GM12891 (cell line): ENCODE results near the gene AGFG2. TPM values are rescaled to one million over a fixed set of nuclear protein-coding genes. Genes with fewer than 3 reads are reported as not detected.
"Not testable (repeated sequence)": the region's sequence is repeated elsewhere in the genome, so short reads cannot be mapped to it uniquely, and the experiment has no call there.

Experiments
- DNase-seq: peaks from one replicate; pipeline ENCODE4 v3.0.0; 2011; ENCODE audit warnings: low spot score; ENCODE audit not compliant: insufficient read length
- FAIRE-seq: peaks from 2 replicates; lab custom pipeline; 2011; peaks lifted over from hg19 to GRCh38; lab: Jason Lieb, UNC
- PAX5 ChIP-seq: IDR thresholded peaks from 2 replicates; pipeline ENCODE4 v1.6.1; 2011; ENCODE audit warnings: low read length, moderate library complexity, mild to moderate bottlenecking; ENCODE audit not compliant: insufficient read depth, severe bottlenecking
- POLR2A ChIP-seq: IDR thresholded peaks from 2 replicates; pipeline ENCODE4 v1.6.1; 2011; ENCODE audit warnings: low read depth, low read length, control low read depth
- POLR2AphosphoS5 ChIP-seq: IDR thresholded peaks from 2 replicates; pipeline ENCODE4 v1.6.1; 2011; ENCODE audit warnings: low read depth, low read length, control low read depth
- POU2F2 ChIP-seq: IDR thresholded peaks from 2 replicates; pipeline ENCODE4 v1.6.1; 2011; ENCODE audit warnings: low read depth, mild to moderate bottlenecking, control low read depth, low read length, moderate library complexity
- SPI1 ChIP-seq: IDR thresholded peaks from 2 replicates; pipeline ENCODE4 v1.6.1; 2011; ENCODE audit warnings: low read depth, low read length, control low read depth
- TAF1 ChIP-seq: IDR thresholded peaks from 2 replicates; pipeline ENCODE4 v1.6.1; 2011; ENCODE audit warnings: low read depth, low read length, control low read depth
- polyA plus RNA-seq: library from polyadenylated mRNA; unstranded; fragments of >200 nt; gene quantifications from one replicate; pipeline ENCODE4 v1.2.1, GENCODE V29; 2012; ENCODE audit warnings: low read depth, missing spikeins, inconsistent platforms; ENCODE audit not compliant: missing spikeins

Gene AGFG2, protein sequence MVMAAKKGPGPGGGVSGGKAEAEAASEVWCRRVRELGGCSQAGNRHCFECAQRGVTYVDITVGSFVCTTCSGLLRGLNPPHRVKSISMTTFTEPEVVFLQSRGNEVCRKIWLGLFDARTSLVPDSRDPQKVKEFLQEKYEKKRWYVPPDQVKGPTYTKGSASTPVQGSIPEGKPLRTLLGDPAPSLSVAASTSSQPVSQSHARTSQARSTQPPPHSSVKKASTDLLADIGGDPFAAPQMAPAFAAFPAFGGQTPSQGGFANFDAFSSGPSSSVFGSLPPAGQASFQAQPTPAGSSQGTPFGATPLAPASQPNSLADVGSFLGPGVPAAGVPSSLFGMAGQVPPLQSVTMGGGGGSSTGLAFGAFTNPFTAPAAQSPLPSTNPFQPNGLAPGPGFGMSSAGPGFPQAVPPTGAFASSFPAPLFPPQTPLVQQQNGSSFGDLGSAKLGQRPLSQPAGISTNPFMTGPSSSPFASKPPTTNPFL
- polyA plus RNA-seq: 40.0 TPM

- FAIRE-seq: peak; percentile 95
Measured at GRCh38 chr7:100538654-100539435, at the start of gene AGFG2. Gene AGFG2 (plus strand): TSS chr7:100539203. CDS start chr7:100539347, 144 bp downstream.

GRCh38 chr7:100489824-100490223, 49.2 kb upstream of the AGFG2 start:
- FAIRE-seq (peak; percentile 88), DNase-seq (peak; percentile 94)
- no peak for TF ChIP-seq SPI1
- TF ChIP-seq POLR2AphosphoS5: no peak
- no peak for TF ChIP-seq PAX5
- no peak for TF ChIP-seq POU2F2
- no peak for TF ChIP-seq POLR2A
- TF ChIP-seq TAF1: no peak

More at GRCh38 chr7:100538654-100539435, at the start of gene AGFG2:
- peak; percentile 97 for DNase-seq
- no peak for TF ChIP-seq PAX5
- TF ChIP-seq TAF1: no peak; the same call in 1 of the 2 replicates
- TF ChIP-seq POLR2AphosphoS5: no peak
- no peak for TF ChIP-seq SPI1
- no peak for TF ChIP-seq POU2F2
- TF ChIP-seq POLR2A: no peak

GRCh38 chr7:100490483-100491191, 48.4 kb upstream of the AGFG2 start:
- TF ChIP-seq TAF1 (no peak), POLR2A (no peak), POU2F2 (no peak)
- DNase-seq: no peak
- FAIRE-seq: no peak

DNA sequence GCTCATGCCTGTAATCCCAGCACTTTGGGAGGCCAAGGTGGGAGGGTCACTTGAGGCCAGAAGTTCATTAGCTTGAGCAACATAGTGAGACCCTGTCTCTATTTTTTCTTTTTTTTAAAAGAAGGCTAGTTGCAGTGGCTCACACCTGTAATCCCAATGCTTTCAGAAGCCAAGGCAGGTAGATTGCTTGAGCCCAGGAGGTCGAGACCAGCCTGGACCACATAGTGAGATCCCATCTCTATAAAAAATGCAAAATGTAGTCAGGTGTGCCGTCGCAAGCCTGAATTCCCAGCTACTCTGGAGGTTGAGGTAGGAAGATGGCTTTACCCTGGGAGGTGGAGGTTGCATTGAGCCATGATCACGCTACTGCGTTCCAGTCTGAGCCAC, 47.8 kb upstream of the AGFG2 start:
- TF ChIP-seq POLR2AphosphoS5: no peak
- no peak for TF ChIP-seq SPI1
- TF ChIP-seq PAX5: no peak
- no peak for TF ChIP-seq POLR2A
- TF ChIP-seq POU2F2: no peak
- TF ChIP-seq TAF1: no peak
- DNase-seq (no peak), FAIRE-seq (no peak)

DNA sequence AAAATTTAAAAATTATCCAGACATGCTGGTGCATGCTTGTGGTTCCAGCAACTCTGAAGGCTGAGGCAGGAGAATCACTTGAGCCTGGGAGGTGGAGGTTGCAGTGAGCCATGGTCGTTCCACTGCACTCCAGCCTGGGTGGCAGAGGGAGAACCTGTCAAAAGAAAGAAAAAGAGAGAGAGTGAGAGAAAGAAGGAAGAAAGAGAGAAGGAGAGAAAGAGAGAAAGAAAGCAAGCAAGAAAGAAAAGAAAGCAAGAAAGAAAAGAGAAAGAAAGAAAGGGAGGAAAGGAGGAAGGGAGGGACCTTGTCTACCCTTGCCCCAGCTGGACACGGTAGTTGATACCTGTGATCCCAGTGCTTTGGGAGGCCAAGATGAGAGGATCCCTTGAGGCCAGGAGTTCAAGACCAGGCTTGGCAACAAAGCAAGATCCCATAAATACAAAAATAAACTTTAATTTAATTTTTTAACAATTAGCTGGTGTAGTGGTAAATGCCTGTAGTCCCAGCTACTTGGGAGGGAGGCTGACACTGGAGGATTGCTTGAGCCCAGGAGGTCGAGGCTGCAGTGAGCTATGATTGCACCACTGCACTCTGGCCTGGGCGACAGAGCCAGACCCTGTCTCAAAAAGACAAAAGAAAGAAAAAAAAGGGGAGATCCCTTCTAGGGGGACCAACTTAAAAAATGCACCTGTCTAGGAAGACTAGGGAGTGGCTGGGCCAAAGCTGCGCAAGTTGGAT, 46.1 kb upstream of the AGFG2 start:
- DNase-seq (no peak), FAIRE-seq (no peak)
- TF ChIP-seq POU2F2 (no peak), PAX5 (no peak), TAF1 (no peak), POLR2A (no peak)

DNA sequence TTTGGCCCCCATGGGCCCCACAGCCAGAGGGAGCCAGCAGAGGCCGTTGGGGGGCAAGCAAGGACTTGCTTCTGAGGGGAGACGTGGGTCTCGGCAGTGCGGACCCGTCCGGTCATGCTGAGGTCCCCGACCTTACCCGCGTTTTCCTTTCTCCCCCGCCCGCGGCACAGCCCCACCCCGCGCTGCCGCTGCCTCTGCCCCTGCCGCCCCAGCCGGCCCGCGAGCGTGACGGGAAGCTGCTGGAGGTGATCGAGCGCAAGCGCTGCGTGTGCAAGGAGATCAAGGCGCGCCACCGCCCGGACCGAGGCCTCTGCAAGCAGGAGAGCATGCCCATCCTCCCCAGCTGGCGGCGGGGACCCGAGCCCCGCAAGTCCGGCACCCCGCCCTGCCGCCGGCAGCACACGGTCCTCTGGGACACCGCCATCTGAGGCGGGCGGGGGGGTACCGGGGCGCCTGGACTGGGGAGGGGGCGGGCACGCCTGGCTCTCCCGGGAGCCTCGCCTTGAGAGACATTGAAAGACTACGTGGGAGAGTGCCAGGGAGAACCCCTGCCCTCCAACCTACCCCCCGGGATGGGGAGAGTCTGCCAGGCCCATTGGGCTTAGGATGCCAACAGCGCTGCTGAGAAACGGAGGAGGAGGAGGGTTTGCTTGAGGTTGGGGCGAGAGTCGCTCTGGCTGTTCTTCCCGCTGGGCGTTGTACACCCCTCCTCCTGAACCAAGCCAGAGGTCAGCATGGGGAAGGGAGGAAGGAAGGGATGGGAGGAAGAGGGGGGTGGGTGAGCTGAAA, 45.3 kb upstream of the AGFG2 start:
- FAIRE-seq: peak; percentile 51
- TF ChIP-seq TAF1: no peak
- TF ChIP-seq POU2F2: no peak
- no peak for TF ChIP-seq PAX5
- TF ChIP-seq POLR2A: no peak
- TF ChIP-seq SPI1: no peak
- no peak for TF ChIP-seq POLR2AphosphoS5
- DNase-seq: peak; percentile 69

DNA sequence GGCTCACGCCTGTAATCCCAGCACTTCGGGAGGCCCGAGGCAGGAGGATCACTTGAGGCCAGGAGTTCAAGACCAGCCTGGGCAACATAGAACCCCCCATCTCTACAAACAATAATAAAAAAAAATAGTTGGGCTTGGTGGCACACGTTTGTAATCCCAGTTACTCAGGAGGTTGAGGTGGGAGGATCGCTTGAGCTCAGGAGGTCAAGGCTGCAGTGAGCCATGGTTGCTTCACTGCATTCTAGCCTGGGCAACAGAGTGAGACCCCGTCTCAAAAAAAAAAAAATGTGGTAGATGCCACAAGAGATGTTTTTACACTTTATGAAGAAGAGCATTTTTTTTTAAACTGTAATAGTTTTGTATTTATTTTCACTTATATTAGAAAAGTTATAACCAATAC, 42.5 kb upstream of the AGFG2 start:
- no peak for DNase-seq
- TF ChIP-seq POU2F2: no peak
- TF ChIP-seq SPI1: no peak
- TF ChIP-seq POLR2A: no peak
- TF ChIP-seq TAF1: no peak
- TF ChIP-seq PAX5: no peak
- no peak for TF ChIP-seq POLR2AphosphoS5
- no peak for FAIRE-seq

- not testable (repeated sequence) for FAIRE-seq, DNase-seq
Measured at GRCh38 chr7:100500743-100501142, 38.3 kb upstream of the AGFG2 start.

GRCh38 chr7:100504031-100504430, 35.0 kb upstream of the AGFG2 start:
- not testable (repeated sequence) for DNase-seq, FAIRE-seq
